ENCODE results near the gene SLC38A5.
"Not testable (repeated sequence)": the region's sequence is repeated elsewhere in the genome, so short reads cannot be mapped to it uniquely, and the experiment has no call there.

SLC38A5 gene

DNA sequence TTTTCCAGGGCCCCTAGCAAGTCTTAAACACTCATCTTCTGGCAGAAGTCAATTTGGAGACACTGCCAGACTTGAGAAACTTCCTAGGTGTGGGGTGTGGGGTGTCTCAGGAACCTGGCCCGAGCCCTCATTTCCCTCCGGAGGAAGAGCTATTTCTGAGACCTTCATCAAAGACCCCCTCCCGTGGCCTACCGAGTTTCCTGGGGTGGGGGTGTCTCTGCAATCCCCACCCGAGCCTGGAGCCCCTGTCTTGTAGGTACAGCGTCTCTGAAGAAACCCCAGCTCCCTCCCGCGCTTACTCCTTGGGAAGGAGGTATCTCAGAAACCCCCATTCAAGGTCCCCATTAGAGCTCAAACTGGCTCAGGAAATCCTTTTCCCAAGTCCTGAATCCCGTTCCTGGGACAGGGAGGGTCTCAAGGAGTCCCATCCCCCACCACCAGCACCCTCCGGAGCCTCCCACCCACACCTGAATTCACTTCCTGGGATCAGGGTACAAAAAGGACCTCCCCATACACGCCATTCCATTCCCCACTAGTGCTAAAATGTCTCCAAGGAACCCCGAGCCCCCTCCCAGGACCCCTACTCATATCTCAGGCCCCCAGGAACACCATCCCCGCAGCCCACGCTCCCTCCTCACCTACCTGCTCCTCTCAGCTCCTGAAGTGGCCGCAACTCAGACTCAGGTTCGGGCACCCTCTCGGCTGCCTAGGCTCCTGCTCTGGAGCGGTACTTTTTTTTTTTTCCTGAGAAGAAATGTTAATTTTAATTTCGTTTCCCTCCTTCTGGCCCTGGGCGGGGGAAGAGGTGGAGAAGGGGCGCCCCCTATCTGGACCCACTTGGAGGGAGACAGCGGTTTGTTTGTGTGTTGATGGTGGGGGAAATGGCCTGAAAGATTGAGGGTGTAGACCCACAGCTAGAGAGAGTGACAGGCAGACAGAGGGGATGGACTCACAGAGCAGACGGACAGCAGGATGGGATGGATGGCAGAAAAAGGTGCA, 1.1 kb downstream of the SLC38A5 start:
- no peak for DNase-seq (ENCODE audit: low read depth in 2 of 2, low spot score in 1 of 2)

DNA sequence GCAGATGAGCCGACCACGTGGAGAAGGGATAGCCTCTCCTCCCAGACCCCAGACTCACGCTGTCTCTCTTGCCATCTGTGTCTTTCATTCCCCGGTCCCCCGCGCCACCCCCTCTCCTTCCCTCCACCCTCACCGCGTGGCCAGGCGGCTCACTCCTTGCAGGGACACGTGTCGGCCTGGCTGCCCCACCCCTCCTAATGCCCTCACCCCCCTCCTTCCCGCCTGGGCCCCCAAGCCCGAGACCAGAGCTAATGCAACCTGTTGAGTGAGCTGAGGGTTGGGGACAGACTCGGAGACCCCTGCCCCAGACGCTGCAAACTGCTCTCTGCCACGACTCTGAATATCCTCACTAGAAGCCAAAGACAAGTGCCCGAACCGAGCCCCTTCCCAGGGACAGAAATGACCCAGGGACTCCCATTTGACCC, 1.8 kb downstream of the SLC38A5 start:
- DNase-seq (ENCODE audit: low read depth in 2 of 2, low spot score in 1 of 2) = no peak

DNA sequence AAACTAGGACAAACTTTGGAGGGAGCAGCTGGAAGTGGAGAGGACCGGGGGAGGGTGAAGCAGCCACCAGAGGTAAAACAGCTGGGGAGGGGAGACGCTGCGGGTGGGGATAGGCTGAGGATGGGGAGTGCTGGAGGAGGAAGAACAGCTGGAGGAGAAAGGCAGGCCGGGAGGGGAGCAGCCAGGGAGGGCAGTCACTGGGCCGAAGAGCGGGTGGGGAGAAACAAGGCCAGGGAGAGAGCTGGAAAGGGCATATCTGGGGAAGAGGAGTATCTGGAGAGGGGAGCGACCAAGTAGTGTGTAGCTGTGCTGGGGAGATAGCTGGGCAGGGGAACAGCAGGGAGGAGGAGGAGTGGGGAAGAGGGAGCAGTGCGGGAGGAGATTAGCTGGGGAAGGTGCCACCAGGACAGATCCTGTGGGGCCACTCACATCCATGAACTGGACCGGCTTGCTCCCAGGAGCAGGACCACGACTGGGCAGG, 2.7 kb downstream of the SLC38A5 start:
- no peak for DNase-seq (ENCODE audit: low read depth in 2 of 2, low spot score in 1 of 2)

DNA sequence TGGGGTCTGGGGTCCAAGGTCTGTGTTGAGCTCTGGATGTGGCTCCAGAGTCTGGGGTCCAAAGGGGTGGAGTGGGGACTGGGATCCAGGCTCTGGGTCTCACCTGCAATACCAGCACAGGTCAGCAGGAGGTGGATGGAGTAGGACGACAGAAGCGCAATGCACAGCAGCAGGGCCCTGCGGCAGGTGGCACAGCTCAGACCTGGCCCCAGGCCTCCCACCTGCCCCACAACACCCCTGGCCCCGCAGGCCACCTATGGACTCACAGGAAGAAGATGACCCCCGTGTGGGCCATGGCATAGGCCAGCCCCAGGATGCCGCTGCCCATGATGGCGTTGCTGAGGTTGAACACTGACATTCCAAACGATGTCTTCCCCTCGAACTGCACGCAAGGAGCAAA, 3.4 kb downstream of the SLC38A5 start:
- no peak for DNase-seq (ENCODE audit: low read depth in 2 of 2, low spot score in 1 of 2)

DNA sequence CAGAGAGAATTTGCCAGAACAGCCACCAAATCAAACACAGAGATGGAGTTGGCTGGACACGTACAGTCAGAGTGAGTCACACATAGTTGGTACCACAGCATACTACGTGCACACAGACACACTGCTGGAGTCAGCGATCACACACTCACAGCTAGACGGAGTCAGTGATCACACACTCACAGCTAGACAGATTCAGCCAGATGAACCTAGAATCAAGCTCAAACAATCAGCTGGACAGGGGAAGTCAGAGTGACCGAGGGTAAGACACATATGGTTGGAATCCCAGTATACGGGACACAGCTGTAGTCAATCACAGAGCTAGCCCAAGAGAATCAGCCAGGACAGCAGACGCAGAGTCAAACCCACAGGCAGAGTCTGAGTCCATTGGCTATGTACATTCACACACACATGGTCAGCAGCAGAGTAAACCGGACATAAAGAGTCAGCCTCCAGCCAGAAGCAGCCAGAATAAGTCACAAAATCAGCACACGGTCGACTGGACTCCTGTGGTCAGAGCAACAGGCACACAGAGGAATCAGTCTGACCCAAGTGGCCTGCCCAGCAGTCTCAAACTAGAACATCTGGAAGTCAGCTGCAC, 4.6 kb downstream of the SLC38A5 start:
- DNase-seq (ENCODE audit: low read depth in 2 of 2, low spot score in 1 of 2) = no peak

DNA sequence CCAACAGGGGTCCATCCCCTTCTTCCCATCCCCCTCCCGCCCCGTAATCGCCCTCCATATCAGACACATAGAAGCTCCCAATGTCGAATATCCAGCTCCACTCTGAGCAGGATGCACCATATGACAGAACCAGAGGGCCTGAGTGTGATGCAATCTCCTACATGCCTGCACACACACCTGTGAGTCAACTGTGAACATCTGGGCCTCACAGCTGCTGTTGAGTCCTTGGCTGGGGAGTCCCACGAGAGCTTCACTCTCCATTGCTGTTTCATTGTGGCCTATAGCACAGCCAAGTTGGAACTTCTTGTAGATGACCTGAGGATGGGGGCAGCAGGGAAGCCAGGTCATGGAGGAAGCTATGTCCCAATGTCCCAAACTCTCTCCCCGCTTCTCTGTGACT, 8.2 kb downstream of the SLC38A5 start:
- DNase-seq (ENCODE audit: low read depth in 2 of 2, low spot score in 1 of 2) = no peak

DNA sequence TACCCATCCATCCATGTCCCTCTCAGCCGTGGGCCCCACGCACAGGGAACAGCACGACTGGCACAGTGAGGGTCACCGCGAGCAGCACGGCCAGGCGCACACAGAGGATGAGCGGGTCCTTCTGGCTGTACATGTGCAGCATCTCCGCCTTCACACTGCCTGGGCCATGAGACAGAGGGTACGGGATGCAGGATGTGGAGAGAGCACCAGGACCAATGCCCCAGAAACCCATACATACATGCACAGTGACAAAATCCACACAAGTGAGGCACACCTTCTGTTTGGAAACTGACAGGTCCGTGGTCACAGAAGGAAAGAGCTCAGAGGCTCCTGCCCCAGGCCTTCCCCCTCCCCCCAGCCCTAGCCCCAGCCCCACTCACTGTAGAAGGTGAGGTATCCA, 9.5 kb downstream of the SLC38A5 start:
- no peak for DNase-seq (ENCODE audit: low read depth in 2 of 2, low spot score in 1 of 2)

DNA sequence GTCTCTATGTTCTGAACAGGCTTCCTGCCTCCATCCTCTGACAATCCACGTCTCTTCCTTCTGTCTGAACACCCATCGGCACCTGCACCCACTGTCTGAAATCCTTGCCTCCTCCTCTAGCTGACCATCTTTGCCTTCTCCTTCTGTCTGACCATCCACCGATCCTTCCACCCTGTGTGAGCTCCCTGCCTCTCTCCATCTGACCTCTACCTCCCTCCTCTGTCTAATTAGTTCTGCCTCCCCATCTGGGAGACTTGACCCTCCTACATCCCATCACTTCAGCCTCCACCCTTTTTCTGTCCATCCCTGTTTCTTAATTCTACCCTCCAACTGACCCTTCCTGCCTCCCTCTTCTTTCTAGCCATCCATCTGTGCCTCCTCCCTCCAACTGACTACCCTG, 10.0 kb downstream of the SLC38A5 start:
- DNase-seq (ENCODE audit: low read depth in 2 of 2, low spot score in 1 of 2) = no peak

DNA sequence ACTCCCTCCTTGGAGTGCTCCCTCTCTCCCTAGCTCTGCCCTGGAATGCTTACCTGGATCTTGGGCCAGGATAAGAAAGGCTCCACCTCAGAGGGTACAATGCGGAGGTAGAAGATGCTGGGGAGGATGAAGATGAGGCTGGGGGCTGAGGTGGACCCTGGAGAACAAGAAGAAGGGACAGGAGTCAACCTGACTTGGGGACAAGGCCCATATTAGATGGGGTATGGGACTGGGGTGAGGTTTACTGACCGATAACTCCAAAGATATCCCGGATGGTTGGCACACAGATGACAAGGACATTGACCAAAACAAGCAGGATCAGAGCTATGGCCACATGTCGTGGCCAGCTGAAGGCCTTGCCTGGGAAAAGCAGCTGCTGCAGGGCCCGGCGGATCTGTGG, 10.6 kb downstream of the SLC38A5 start:
- DNase-seq (ENCODE audit: low read depth in 2 of 2, low spot score in 1 of 2) = no peak

DNA sequence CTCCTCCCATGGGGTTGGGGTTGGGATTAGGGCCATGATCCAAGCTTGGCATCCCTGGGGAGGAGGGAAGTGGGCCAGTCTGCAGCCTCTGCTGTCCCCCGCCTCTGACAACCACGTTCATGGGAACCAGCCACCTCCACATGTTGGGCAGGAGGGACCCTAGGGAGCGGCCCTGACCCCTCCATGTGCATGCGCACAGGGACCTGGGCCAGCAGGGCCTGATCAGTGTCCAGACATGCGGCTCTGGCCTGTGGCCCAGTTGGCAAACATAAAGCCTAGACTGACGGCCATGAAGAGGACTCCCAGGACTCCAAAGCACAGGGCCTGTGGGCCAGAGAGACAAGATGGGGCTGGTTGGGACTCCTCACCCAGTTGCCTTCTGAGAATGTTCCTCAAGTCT, 11.3 kb downstream of the SLC38A5 start:
- DNase-seq (ENCODE audit: low read depth in 2 of 2, low spot score in 1 of 2) = no peak

DNA sequence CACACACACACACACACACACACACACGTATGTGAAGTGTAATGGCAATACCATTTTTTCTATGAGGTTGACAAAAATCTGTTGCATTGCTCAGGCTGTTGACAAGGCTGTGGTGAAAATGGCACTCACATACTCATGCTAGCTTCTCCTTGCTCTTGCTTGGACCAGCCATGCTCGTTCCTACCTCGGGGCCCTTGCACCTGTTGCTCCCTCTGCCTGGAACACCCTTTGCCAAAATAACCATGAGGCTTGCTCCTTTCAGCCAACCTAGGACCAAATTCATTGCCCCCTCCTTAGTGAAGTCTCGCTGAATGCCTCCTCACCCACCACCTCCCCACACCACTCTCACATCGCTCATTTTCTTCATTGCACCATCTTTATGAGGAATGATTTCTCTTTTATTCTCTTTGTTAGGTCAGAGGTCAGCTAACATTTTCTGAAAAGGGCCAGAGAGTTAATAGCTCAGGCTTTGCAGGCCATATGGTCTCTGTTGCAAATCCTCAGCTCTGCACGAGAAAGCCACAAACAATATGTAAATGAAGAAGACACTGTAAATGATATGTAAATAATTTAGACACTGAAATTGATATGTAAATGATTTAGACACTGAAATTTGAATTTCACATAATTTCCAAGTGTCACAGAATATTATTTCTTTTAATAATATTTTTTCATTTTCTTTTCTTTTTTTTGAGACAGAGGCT, 13.3 kb downstream of the SLC38A5 start:
- DNase-seq (ENCODE audit: low read depth in 2 of 2, low spot score in 1 of 2) = no peak

DNA sequence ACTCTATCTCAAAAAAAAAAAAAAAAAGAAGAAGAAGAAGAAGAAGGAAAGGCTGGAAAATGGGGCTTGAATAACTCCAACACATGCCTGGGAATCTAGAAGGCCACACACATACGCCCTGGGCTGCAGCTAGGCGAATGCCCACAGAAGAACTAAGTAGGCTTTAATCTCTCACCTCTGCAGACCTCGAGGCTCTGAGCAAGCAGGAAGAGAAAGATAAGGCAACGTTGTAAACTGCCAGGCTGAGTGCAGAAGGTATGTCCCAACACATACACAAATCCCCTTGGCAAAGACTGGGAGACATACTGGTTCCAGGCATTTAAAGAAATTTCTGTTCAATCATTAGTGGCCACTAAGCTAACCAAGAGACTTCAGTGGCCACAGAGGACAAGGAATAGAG, 18.4 kb downstream of the SLC38A5 start:
- DNase-seq (ENCODE audit: low read depth in 2 of 2, low spot score in 1 of 2) = no peak

DNA sequence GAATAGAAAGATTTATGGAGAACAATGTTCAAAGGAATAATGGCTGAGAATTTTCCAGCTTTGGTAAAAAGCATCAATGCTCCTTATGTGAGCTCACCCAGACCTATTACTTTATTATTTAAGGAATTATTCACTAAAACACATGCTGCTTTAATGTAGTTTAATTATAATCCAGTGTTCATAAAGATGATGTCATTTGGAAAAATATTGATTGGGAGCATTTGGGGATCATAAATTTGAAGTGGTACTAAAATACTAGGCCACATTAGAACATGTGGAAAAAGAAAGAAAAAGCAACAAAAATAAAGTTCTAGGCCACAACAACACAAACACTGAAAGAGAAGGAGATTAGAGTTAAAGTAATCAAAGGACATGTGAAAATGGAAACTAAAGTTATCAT, 20.0 kb downstream of the SLC38A5 start:
- no peak for DNase-seq (ENCODE audit: low read depth in 2 of 2, low spot score in 1 of 2)

DNA sequence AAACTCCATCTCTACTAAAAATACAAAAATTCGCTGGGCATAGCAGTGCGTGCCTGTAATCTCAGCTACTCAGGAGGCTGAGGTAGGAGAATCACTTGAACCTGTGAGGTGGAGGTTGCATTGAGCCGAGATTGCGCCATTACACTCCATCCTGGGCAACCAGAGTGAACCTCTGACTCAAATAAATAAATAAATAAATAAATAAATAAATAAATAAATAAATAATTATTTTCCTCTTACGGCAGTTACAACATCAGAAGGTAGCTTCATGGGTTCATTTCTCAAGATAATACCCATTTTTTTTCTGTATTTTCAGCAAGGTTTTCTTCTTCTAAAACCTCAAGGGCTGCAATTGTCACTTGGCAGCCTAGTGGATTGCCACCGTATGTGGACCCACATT, 22.9 kb downstream of the SLC38A5 start:
- DNase-seq (ENCODE audit: low read depth in 2 of 2, low spot score in 1 of 2) = not testable (repeated sequence)

DNA sequence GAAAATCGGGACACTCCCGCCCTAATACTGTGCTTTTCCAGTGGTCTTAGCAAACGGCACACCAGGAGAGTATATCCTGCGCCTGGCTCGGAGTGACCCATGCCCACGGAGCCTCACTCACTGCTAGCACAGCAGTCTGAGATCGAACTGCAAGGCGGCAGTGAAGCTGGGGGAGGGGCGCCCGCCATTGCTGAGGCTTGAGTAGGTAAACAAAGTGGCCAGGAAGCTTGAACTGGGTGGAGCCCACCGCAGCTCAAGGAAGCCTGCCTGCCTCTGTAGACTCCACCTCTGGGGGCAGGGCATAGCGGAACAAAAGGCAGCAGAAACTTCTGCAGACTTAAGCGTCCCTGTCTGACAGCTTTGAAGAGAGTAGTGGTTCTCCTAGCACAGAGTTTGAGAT, 36.3 kb downstream of the SLC38A5 start:
- not testable (repeated sequence) for DNase-seq (ENCODE audit: low read depth in 2 of 2, low spot score in 1 of 2)

DNA sequence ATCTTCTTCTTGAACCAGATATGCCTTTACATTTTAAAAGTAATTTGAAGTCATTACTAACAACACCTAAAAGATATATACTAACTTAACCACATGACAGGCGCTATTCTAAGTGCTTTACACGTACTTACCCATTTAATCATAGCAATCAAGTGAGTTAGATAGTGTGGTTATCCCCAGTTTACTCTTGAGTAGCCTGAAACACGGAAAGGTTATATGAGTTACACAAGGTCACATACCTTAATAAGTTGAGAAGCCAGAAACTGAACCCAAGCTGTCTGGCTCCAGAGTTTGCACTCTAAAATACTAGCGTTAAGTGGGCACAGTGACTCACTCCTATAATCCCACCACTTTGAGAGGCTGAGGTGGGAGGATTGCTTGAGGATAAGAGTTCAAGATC, 39.9 kb downstream of the SLC38A5 start:
- DNase-seq (ENCODE audit: low read depth in 2 of 2, low spot score in 1 of 2) = not testable (repeated sequence)

DNA sequence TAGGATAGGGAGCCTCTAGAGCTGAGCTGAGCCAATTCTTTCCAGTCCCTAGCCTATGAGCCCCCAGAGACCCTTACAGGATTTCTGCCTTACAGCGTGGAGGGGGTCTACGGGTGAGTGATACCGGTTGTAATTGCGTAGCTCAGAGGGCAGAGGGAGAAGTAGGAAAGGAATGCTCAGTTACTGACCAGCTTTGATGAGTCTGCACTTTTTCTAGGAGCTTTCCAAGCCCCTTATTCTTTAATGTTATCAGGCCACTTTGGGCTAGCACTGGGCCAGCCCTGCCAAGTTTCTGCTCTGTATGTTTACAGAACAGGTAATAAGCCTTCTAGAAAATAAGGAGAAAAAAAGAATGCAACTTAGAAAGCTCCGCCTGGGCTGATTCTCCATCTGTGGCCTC, 40.5 kb downstream of the SLC38A5 start:
- DNase-seq (ENCODE audit: low read depth in 2 of 2, low spot score in 1 of 2) = not testable (repeated sequence)

DNA sequence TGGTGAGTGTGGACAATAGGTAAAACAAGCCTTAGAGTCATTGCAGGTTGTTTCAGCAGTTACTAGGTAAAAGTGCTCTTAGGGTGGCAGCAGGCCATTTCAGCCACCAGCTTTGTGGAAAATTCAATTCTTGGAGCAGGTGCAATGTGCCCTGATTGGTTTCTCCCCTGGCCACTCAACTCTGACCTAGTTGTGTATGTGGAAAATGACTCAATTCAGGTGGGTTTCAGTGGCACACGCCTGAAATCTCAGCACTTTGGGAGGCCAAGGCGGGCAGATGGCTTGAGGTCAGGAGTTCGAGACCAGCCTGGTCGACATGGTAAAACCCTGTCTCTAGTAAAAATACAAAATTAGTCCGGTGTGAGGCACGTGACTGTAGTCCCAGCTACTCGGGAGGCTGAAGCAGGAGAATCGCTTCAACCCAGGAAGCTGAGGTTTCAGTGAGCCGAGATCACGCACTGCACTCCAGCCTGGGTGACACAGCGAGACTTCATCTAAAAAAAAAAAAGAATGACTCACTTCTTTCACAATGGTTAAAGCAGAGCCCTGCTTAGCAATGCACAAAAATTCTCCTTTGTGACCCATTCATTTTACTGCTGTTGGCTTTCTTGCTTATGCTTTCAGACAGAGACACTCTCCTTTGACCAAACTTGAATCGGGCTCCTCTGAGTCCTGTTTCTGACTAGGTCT, 42.9 kb downstream of the SLC38A5 start:
- DNase-seq (ENCODE audit: low read depth in 2 of 2, low spot score in 1 of 2) = not testable (repeated sequence)

DNA sequence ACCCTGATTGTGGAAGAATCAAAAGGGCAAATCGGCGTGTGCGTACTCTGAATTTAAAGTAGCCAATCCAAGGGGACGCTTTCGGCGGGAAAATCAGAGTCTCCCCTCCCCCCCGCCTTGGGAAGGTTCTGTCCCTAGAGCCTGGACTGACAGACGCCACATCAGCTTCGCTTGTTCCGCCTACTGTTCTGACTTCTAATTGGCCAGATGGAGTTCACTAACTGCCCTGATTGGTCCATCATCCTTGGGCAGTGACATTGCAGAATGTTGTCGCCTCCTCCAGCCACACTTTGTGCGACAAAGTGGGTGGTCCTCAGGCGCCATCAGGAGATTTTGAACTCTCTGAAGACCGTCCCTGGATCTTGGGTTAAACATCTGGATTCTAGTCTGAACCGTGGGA, 58.2 kb downstream of the SLC38A5 start, which contains the start of gene SSX4B:
TSS of gene SSX4B (minus strand) at position 101 of the 400 bp plus-strand sequence. CDS start 588 bp downstream, outside the sequence.
- not testable (repeated sequence) for DNase-seq (ENCODE audit: low read depth in 2 of 2, low spot score in 1 of 2)
